PC-3 (cell line): ENCODE results near the gene B4GALT5. TPM values are rescaled to one million over a fixed set of nuclear protein-coding genes. Genes with fewer than 3 reads are reported as not detected.

Experiments
- ATAC-seq: fragments of 200-7000 bp; cut with Tn5 transposase; 2 replicates; pipeline ENCODE4 v1.9.1; 2020; ENCODE audit warnings: mild to moderate bottlenecking, moderate library complexity
- BruUV-seq: library from RNA; stranded (reverse); fragments of 400-500 nt; replicated peaks from 2 replicates; lab custom pipeline; 2021; lab: Mats Ljungman, UMichigan
- CTCF ChIA-PET: fragments of 300-600 bp; sonication (Branson Sonifier 250); formaldehyde crosslinking; loops from one replicate; lab custom pipeline; 2022; ENCODE audit warnings: antibody characterized with exemption; lab: Charles Lee
- POLR2A ChIA-PET: fragments of 300-600 bp; sonication (Branson Sonifier 250); formaldehyde crosslinking; loops from one replicate; lab custom pipeline; 2022; ENCODE audit warnings: antibody characterized with exemption; ENCODE audit not compliant: unreplicated experiment; lab: Charles Lee
- DNase-seq: peaks from one replicate; pipeline ENCODE4 v3.0.0-alpha.2; 2015
- H2AFZ ChIP-seq: fragments of 300-600 bp; sonication (generic); 2 replicates; pipeline ENCODE4 v1.6.0; 2016; ENCODE audit warnings: antibody characterized with exemption, low read length
- H3F3A ChIP-seq: fragments of 300-600 bp; sonication (generic); one replicate; pipeline ENCODE4 v1.6.0; 2017; ENCODE audit warnings: antibody characterized with exemption, low read length, control low read depth, mild to moderate bottlenecking; ENCODE audit not compliant: unreplicated experiment
- H3K27ac ChIP-seq: fragments of 300-600 bp; sonication (generic); 2 replicates; pipeline ENCODE4 v1.5.1; 2016; ENCODE audit warnings: mild to moderate bottlenecking, low read length
- H3K27me3 ChIP-seq: fragments of 300-600 bp; sonication (generic); 2 replicates; pipeline ENCODE4 v1.6.1; 2016; ENCODE audit warnings: low read length, mixed read lengths
- H3K36me3 ChIP-seq: fragments of 300-600 bp; sonication (generic); 2 replicates; pipeline ENCODE4 v1.6.1; 2016; ENCODE audit warnings: low read depth, mixed run types, low read length, mixed read lengths
- H3K4me1 ChIP-seq: fragments of 300-600 bp; sonication (generic); 2 replicates; pipeline ENCODE4 v1.5.1; 2016; ENCODE audit warnings: low read length; ENCODE audit not compliant: insufficient read depth
- H3K4me2 ChIP-seq: fragments of 300-600 bp; sonication (generic); 2 replicates; pipeline ENCODE4 v1.6.0; 2016; ENCODE audit warnings: low read length
- H3K4me3 ChIP-seq: fragments of 300-600 bp; sonication (generic); 2 replicates; pipeline ENCODE4 v1.5.1; 2016; ENCODE audit warnings: mild to moderate bottlenecking, low read length, mixed read lengths
- H3K79me2 ChIP-seq: fragments of 300-600 bp; sonication (generic); 2 replicates; pipeline ENCODE4 v1.6.1; 2017; ENCODE audit warnings: low read length, mixed read lengths
- H3K9ac ChIP-seq: fragments of 300-600 bp; sonication (generic); 2 replicates; pipeline ENCODE4 v1.6.0; 2016; ENCODE audit warnings: mild to moderate bottlenecking, low read length
- H3K9me2 ChIP-seq: fragments of 300-600 bp; sonication (generic); replicated peaks from 2 replicates; pipeline ENCODE4 v1.6.1; 2016; ENCODE audit warnings: mixed run types, low read length, mixed read lengths
- H3K9me3 ChIP-seq: fragments of 300-600 bp; sonication (generic); 2 replicates; pipeline ENCODE4 v1.6.1; 2016; ENCODE audit warnings: low read length, mixed read lengths
- H4K20me1 ChIP-seq: fragments of 300-600 bp; sonication (generic); 2 replicates; pipeline ENCODE4 v1.6.1; 2016; ENCODE audit warnings: low read length, mixed read lengths
- CTCF ChIP-seq: fragments of 300-600 bp; sonication (generic); conservative IDR thresholded peaks from 2 replicates; pipeline ENCODE4 v1.5.1; 2017; ENCODE audit warnings: antibody characterized with exemption, low read depth, mild to moderate bottlenecking, low read length
- EZH2 ChIP-seq: fragments of 300-600 bp; sonication (generic); IDR thresholded peaks from one replicate; pipeline ENCODE4 v1.6.1; 2017; ENCODE audit warnings: antibody characterized with exemption, mild to moderate bottlenecking, low read length; ENCODE audit not compliant: unreplicated experiment
- EZH2phosphoT487 ChIP-seq: fragments of 300-600 bp; sonication (generic); IDR thresholded peaks from 2 replicates; pipeline ENCODE4 v1.6.1; 2018; ENCODE audit warnings: mild to moderate bottlenecking, antibody characterized with exemption, low read length, borderline replicate concordance
- intact Hi-C: fragments of 100-400 bp; cut with micrococcal nuclease; formaldehyde crosslinking; loops from 2 replicates; pipeline ENCODE4 v1.9.0; 2023
- total RNA-seq: library from RNA; depleted of rRNA; stranded (reverse); fragments of >200 nt; gene quantifications from 2 replicates; pipeline ENCODE4 v1.2.3, GENCODE V29; 2014

B4GALT5 gene
- total RNA-seq, 1 experiment from 2014 or later = 18.1 TPM

GRCh38 chr20:49584418-49585382, 129.0 kb downstream of the B4GALT5 start:
- no peak for TF ChIP-seq CTCF
- TF ChIP-seq EZH2 = no peak
- TF ChIP-seq EZH2phosphoT487 = no peak
- no TSS peak for BruUV-seq
- H3K4me2 ChIP-seq = no peak overlapping the region
- no peak overlapping the region for H3K4me3 ChIP-seq
- H3K9ac ChIP-seq = no peak overlapping the region
- no peak overlapping the region for H3K27ac ChIP-seq
- DNase-seq = peak; percentile 30
- CTCF ChIA-PET = interaction anchor here (0.6 kb wide), 1 partner anchor 24 kb away, joined by 3 read pairs; no protein-coding TSS in a partner anchor
- peaks cover 32% of the 10 kb centered on the region for H3K4me1 ChIP-seq
- no peaks in the 10 kb centered on the region for H3F3A ChIP-seq
- H3K9me3 ChIP-seq = 0 out of 2 replicates have a peak, but pooled peaks cover 5% of the 10 kb centered on the region
- no peak for ATAC-seq
- intact Hi-C loops = no loop called here
- POLR2A ChIA-PET = no interaction called here
- H3K9me2 ChIP-seq = no peaks in the 10 kb centered on the region
- H3K36me3 ChIP-seq = no peaks in the 10 kb centered on the region
- H4K20me1 ChIP-seq = no peaks in the 10 kb centered on the region
- no peaks in the 10 kb centered on the region for H3K79me2 ChIP-seq
- peak overlapping the region; percentile 20 for H2AFZ ChIP-seq
- H3K27me3 ChIP-seq = no peaks in the 10 kb centered on the region

- H2AFZ ChIP-seq = no peak overlapping the region
- H3K9me3 ChIP-seq = 0 out of 2 replicates have a peak, but pooled peaks cover 5% of the 10 kb centered on the region
- H3K9me2 ChIP-seq = no peaks in the 10 kb centered on the region
- ChIA-PET CTCF (interaction anchor here (0.6 kb wide), 2 partner anchors 25 to 51 kb away, joined by 3 to 4 read pairs; no protein-coding TSS in a partner anchor), POLR2A (no interaction called here)
- ATAC-seq (no peak; the same call in 1 of the 2 replicates), DNase-seq (peak; percentile 56)
- 0 out of 2 replicates have a peak overlapping the region, but pooled peaks have one; percentile 6 for H3K4me2 ChIP-seq
- no peaks in the 10 kb centered on the region for H3F3A ChIP-seq
- H3K36me3 ChIP-seq = no peaks in the 10 kb centered on the region
- no peaks in the 10 kb centered on the region for H4K20me1 ChIP-seq
- no peak for TF ChIP-seq CTCF
- no peak overlapping the region for H3K27ac ChIP-seq
- intact Hi-C loops = no loop called here
- peaks cover 32% of the 10 kb centered on the region for H3K4me1 ChIP-seq
- H3K4me3 ChIP-seq = no peak overlapping the region
- H3K9ac ChIP-seq = no peak overlapping the region
- H3K27me3 ChIP-seq = no peaks in the 10 kb centered on the region
- no peaks in the 10 kb centered on the region for H3K79me2 ChIP-seq
- no TSS peak for BruUV-seq
Observed at GRCh38 chr20:49583669-49584417, 129.8 kb downstream of the B4GALT5 start.
